H4 (cell line): ENCODE data around the gene ADCY4. TPM values are rescaled to one million over a fixed set of nuclear protein-coding genes. Genes with fewer than 3 reads are reported as not detected.
A peak's percentile ranks its signal among the peaks of the same experiment; 100 is the strongest.
"Not testable (repeated sequence)": the region's sequence is repeated elsewhere in the genome, so short reads cannot be mapped to it uniquely, and the experiment has no call there.

Experiments used
- DNase-seq: peaks from one replicate; pipeline ENCODE4 v3.0.0-alpha.2; 2015; ENCODE audit warnings: low spot score
- total RNA-seq: library from RNA; depleted of rRNA; stranded (reverse); fragments of >200 nt; shearing (Covaris generic); gene quantifications from 2 replicates; pipeline ENCODE4 v1.2.3, GENCODE V29; 2014

Gene ADCY4
- total RNA-seq, 1 experiment from 2014 or later, result not detected

- DNase-seq, result no peak
Measured at GRCh38 chr14:24338843-24339242, 4.0 kb upstream of the ADCY4 start.

GRCh38 chr14:24337824-24338175 is 2.9 kb upstream of the ADCY4 start:
- DNase-seq, result no peak

- DNase-seq, result no peak
Measured at GRCh38 chr14:24337144-24337823, 2.4 kb upstream of the ADCY4 start.

GRCh38 chr14:24335461-24336171 is 745 bp upstream of the ADCY4 start:
- DNase-seq, result no peak

GRCh38 chr14:24332268-24332993 is 2.4 kb downstream of the ADCY4 start:
- DNase-seq, result peak; percentile 67

GRCh38 chr14:24331731-24332267 is 3.1 kb downstream of the ADCY4 start:
- no peak for DNase-seq

GRCh38 chr14:24330973-24331674 is 3.7 kb downstream of the ADCY4 start:
- no peak for DNase-seq

- DNase-seq, result no peak
Measured at GRCh38 chr14:24329736-24330135, 5.1 kb downstream of the ADCY4 start.

- no peak for DNase-seq
Measured at GRCh38 chr14:24329073-24329663, 5.7 kb downstream of the ADCY4 start.

GRCh38 chr14:24327914-24328313 is 7.0 kb downstream of the ADCY4 start:
- not testable (repeated sequence) for DNase-seq

- DNase-seq, result no peak
Measured at GRCh38 chr14:24327303-24327702, 7.6 kb downstream of the ADCY4 start.

- no peak for DNase-seq
Measured at GRCh38 chr14:24325963-24326362, 8.9 kb downstream of the ADCY4 start.

GRCh38 chr14:24325041-24325530 is 9.8 kb downstream of the ADCY4 start:
- no peak for DNase-seq

- DNase-seq, result no peak
Measured at GRCh38 chr14:24324024-24324423, 10.8 kb downstream of the ADCY4 start.

GRCh38 chr14:24323341-24323740 is 11.5 kb downstream of the ADCY4 start:
- DNase-seq, result no peak

- no peak for DNase-seq
Measured at GRCh38 chr14:24322672-24323071, 12.2 kb downstream of the ADCY4 start.

GRCh38 chr14:24321212-24321975 is 13.5 kb downstream of the ADCY4 start:
- DNase-seq, result no peak

GRCh38 chr14:24317141-24317928 is 17.5 kb downstream of the ADCY4 start:
- no peak for DNase-seq

GRCh38 chr14:24316597-24316950 is 18.3 kb downstream of the ADCY4 start:
- no peak for DNase-seq
